ENCODE data around the gene PRMT7.

The PRMT7 gene

DNA sequence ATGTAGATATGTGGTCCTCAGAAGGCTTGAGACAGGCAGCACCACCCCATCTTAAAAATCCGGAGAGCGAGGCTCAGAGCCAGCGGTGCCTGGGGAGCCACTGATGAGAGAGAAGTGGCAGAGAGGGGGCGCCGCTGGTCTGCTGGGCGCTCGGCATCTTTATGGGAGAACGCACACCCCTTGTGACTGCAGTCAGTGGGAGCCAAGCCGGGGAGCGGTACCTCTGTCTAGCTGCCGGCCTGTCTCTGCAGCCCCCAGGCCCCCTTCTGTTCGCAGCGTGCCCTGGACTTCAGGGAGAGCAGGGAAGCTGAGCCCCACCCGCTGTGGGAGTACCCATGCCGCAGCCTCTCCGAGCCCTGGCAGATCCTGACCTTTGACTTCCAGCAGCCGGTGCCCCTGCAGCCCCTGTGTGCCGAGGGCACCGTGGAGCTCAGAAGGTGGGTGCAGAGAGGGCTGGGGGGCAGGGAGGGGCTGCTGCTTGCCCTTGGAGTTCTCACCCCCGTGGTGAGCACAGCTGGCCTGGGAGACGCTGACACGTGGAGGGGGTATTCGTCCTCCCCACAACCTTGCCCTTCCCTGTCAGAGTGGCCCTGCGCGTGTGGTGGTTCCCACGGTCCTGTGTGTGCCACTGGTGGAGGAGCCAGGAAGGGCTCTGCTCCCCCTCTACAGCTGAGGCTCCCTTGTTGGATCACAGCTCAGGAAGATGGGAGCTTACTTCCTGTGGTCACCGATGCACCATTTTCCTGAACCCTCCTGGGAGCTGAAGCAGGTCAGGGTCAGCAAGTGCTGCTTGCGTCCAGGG, 44.8 kb downstream of the PRMT7 start:
- no peaks in the 10 kb centered on the region for H3K4me1 ChIP-seq (ENCODE audit: control insufficient read depth, low read depth, low read length)
- H3K27ac ChIP-seq (ENCODE audit: low read length): no peak overlapping the region
- no peak overlapping the region for H3K4me3 ChIP-seq (ENCODE audit: low read length)
- H3K9ac ChIP-seq (ENCODE audit: low read length): no peak overlapping the region
- H3K36me3 ChIP-seq (ENCODE audit: control insufficient read depth, low read depth, low read length): peaks cover 39% of the 10 kb centered on the region
- no peaks in the 10 kb centered on the region for H3K27me3 ChIP-seq (ENCODE audit: control insufficient read depth, insufficient read depth, low read length)
- no peaks in the 10 kb centered on the region for H3K9me3 ChIP-seq (ENCODE audit: control insufficient read depth, low read depth, low read length)

DNA sequence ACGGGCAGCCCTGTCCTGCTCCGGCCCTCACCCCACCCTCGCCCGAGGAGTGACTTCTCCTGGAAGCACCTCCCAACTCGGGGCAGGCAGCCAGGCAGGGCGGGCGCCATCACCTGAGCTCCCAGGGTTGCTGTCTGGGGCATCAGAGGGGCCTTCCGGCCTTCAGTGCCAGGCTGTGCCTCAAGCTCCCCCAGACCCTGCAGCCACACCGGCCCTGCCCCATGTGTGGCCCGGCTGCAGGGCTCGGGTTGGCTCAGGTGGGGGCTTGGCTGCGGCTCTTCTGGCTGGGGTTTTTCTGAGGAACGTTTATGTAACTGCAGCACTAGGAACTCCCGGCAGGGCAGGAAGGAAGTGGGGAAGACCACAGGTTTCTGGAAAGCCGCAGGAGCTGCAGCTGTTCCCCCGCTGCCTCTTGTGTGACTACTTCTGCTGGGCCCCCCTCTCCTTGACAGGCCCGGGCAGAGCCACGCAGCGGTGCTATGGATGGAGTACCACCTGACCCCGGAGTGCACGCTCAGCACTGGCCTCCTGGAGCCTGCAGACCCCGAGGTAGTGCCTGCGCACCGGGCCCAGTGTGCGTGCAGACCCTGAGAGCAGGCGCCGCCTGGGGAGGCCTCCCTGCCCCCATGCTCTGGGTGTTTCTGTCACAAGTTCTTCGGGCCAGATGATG, 45.6 kb downstream of the PRMT7 start:
- H3K36me3 ChIP-seq (ENCODE audit: control insufficient read depth, low read depth, low read length): peaks cover 39% of the 10 kb centered on the region
- H3K4me1 ChIP-seq (ENCODE audit: control insufficient read depth, low read depth, low read length): no peaks in the 10 kb centered on the region
- no peaks in the 10 kb centered on the region for H3K9me3 ChIP-seq (ENCODE audit: control insufficient read depth, low read depth, low read length)
- H3K27me3 ChIP-seq (ENCODE audit: control insufficient read depth, insufficient read depth, low read length): no peaks in the 10 kb centered on the region
- no peak overlapping the region for H3K27ac ChIP-seq (ENCODE audit: low read length)
- no peak overlapping the region for H3K9ac ChIP-seq (ENCODE audit: low read length)
- H3K4me3 ChIP-seq (ENCODE audit: low read length): no peak overlapping the region

DNA sequence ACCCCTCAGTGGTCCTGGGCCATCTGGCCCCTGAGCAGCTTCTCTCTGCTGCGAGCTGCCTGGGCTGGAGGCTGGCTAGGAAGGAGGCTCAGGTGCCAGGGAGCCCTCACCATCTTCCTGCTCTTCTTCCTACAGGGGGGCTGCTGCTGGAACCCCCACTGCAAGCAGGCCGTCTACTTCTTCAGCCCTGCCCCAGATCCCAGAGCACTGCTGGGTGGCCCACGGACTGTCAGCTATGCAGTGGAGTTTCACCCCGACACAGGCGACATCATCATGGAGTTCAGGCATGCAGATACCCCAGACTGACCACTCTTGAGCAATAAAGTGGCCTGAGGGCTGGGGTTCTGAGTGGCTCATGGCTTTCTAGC, 46.1 kb downstream of the PRMT7 start:
- no peaks in the 10 kb centered on the region for H3K4me1 ChIP-seq (ENCODE audit: control insufficient read depth, low read depth, low read length)
- no peak overlapping the region for H3K9ac ChIP-seq (ENCODE audit: low read length)
- no peaks in the 10 kb centered on the region for H3K27me3 ChIP-seq (ENCODE audit: control insufficient read depth, insufficient read depth, low read length)
- H3K36me3 ChIP-seq (ENCODE audit: control insufficient read depth, low read depth, low read length): peaks cover 39% of the 10 kb centered on the region
- H3K27ac ChIP-seq (ENCODE audit: low read length): no peak overlapping the region
- H3K4me3 ChIP-seq (ENCODE audit: low read length): no peak overlapping the region
- H3K9me3 ChIP-seq (ENCODE audit: control insufficient read depth, low read depth, low read length): no peaks in the 10 kb centered on the region

DNA sequence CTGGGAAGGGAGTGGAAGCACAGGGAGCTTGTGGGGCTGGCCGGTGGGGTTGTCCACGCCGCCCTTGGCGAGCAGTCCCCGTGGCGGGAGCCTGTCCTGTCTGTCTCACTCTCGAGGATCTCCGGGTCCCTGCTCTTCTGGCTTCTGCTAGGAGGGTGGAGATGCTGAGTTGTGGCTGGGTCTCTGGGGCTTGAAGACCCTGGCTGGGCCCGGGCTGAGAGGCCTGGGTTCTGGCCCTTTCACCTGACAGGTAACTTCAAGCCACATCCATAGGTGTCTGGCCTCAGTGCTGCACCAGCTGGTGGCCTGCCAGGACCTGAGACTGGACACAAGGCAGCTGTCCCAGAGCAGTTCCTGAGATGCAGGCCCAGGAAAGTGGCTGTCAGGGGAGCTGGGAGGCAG, 46.7 kb downstream of the PRMT7 start:
- no peak overlapping the region for H3K27ac ChIP-seq (ENCODE audit: low read length)
- no peaks in the 10 kb centered on the region for H3K9me3 ChIP-seq (ENCODE audit: control insufficient read depth, low read depth, low read length)

DNA sequence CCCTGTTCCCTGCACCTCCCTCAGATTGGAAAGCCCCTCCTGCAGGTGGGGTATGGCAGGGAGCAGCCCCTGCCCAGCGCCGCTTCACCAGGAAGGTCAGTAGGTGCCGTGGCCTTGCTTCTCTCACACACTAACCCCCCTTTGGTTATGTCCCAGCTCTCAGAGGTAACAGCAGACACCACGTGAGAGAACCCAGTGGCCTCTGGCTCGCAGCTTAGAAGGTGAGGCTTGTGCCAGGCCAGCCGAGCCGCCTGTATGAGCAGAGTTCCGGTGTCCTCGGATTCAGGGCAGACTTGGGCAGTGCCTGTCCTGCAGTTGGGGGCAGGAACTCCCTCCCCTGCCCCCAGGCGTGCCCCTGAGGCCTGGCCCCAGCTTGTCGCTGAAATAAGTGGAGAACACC, 47.1 kb downstream of the PRMT7 start:
- Histone ChIP-seq H3K36me3 (ENCODE audit: control insufficient read depth, low read depth, low read length) (peaks cover 37% of the 10 kb centered on the region), H3K4me3 (ENCODE audit: low read length) (no peak overlapping the region), H3K9ac (ENCODE audit: low read length) (no peak overlapping the region), H3K27ac (ENCODE audit: low read length) (no peak overlapping the region), H3K27me3 (ENCODE audit: control insufficient read depth, insufficient read depth, low read length) (no peaks in the 10 kb centered on the region), H3K4me1 (ENCODE audit: control insufficient read depth, low read depth, low read length) (no peaks in the 10 kb centered on the region), H3K9me3 (ENCODE audit: control insufficient read depth, low read depth, low read length) (no peaks in the 10 kb centered on the region)

More for the DNA sequence above, 46.7 kb downstream of the PRMT7 start:
- H3K27me3 ChIP-seq (ENCODE audit: control insufficient read depth, insufficient read depth, low read length): no peaks in the 10 kb centered on the region
- H3K9ac ChIP-seq (ENCODE audit: low read length): no peak overlapping the region
- H3K4me3 ChIP-seq (ENCODE audit: low read length): no peak overlapping the region
- H3K36me3 ChIP-seq (ENCODE audit: control insufficient read depth, low read depth, low read length): peaks cover 39% of the 10 kb centered on the region
- no peaks in the 10 kb centered on the region for H3K4me1 ChIP-seq (ENCODE audit: control insufficient read depth, low read depth, low read length)

DNA sequence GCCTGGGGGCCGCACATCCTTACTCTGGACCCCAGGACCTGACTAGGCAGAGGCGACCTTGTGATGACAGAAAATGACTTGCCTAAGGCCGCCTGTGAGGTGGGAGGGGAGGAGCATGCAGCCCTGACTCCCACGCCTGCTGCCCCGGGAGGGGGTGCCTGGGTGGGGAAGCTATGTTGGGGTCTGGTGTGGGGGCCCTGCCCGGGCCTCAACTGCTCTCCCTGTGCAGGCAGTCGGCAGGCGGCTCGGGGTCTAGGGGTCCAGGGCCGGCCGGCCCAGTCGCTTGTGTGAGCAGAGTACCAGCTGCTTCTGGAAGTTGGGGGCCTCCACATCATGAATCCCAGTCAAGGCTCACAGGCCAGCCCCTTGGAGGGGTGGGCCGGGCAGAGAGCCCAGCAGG, 48.1 kb downstream of the PRMT7 start:
- Histone ChIP-seq H3K4me1 (ENCODE audit: control insufficient read depth, low read depth, low read length) (no peaks in the 10 kb centered on the region), H3K27ac (ENCODE audit: low read length) (no peak overlapping the region), H3K9me3 (ENCODE audit: control insufficient read depth, low read depth, low read length) (no peaks in the 10 kb centered on the region), H3K36me3 (ENCODE audit: control insufficient read depth, low read depth, low read length) (peaks cover 26% of the 10 kb centered on the region), H3K4me3 (ENCODE audit: low read length) (no peak overlapping the region), H3K27me3 (ENCODE audit: control insufficient read depth, insufficient read depth, low read length) (no peaks in the 10 kb centered on the region), H3K9ac (ENCODE audit: low read length) (no peak overlapping the region)

DNA sequence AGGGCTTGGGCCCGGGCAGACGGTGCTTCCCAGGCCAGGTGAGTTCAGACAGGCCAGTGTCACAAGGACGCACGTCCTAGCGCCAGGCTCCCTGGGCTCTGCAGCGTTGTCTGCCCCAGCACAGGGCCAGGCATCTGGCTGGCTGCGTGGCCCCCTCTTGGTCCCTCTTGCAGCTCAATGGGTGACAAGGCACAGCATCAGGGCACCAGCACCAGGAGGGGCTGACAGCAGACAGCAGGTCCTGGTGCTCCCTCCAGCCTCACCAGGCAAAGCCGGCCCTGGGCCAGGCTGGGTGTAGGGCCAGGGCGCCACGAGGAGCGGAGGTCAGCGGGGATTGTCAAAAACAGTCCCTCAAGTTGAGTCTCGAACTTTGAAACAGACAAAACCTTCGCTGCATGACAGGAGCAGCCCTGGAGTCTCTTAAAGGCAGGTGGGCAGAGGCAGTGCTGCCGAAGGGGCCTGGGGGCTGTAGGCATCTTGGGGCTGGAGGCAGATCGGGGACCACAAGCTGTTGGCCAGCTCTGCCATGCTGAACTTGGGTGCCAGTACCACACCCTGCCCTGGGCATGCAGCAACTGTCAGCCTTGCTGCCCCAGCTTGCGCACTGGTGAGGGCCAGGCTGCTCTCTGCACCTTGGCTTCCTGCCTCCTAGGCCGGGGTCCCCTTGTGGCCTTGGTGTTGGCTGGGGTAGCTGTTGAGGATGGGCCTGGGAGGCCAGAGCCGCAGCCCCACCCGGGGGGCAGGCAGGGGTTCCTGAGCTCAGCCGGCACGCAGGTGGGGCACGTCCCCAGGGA, 48.8 kb downstream of the PRMT7 start:
- Histone ChIP-seq H3K4me1 (ENCODE audit: control insufficient read depth, low read depth, low read length) (no peaks in the 10 kb centered on the region), H3K36me3 (ENCODE audit: control insufficient read depth, low read depth, low read length) (peaks cover 25% of the 10 kb centered on the region), H3K27me3 (ENCODE audit: control insufficient read depth, insufficient read depth, low read length) (no peaks in the 10 kb centered on the region), H3K9me3 (ENCODE audit: control insufficient read depth, low read depth, low read length) (no peaks in the 10 kb centered on the region), H3K4me3 (ENCODE audit: low read length) (no peak overlapping the region), H3K9ac (ENCODE audit: low read length) (no peak overlapping the region), H3K27ac (ENCODE audit: low read length) (no peak overlapping the region)

DNA sequence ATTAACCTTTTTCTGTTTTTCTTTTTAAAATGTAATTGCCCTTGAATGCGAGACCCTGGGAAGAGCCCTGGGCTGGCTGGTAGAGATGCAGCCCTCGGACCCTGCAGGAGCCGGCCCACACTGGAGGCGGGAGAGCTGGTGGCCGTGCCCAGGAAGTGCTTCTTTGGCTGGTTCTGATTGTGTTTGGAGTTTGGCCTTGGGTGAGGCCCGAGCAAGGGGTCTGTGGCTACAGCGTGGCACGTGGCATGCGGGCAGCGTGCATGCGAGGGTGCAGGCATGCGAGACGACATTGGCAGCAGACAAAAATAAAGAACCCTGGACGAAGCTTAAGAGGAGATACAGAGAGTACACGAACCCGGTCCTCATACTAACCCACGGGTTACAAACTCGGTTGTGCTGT, 49.7 kb downstream of the PRMT7 start:
- Histone ChIP-seq H3K36me3 (ENCODE audit: control insufficient read depth, low read depth, low read length) (peaks cover 25% of the 10 kb centered on the region), H3K27me3 (ENCODE audit: control insufficient read depth, insufficient read depth, low read length) (no peaks in the 10 kb centered on the region), H3K9ac (ENCODE audit: low read length) (no peak overlapping the region), H3K4me1 (ENCODE audit: control insufficient read depth, low read depth, low read length) (no peaks in the 10 kb centered on the region), H3K4me3 (ENCODE audit: low read length) (no peak overlapping the region), H3K9me3 (ENCODE audit: control insufficient read depth, low read depth, low read length) (no peaks in the 10 kb centered on the region), H3K27ac (ENCODE audit: low read length) (no peak overlapping the region)

DNA sequence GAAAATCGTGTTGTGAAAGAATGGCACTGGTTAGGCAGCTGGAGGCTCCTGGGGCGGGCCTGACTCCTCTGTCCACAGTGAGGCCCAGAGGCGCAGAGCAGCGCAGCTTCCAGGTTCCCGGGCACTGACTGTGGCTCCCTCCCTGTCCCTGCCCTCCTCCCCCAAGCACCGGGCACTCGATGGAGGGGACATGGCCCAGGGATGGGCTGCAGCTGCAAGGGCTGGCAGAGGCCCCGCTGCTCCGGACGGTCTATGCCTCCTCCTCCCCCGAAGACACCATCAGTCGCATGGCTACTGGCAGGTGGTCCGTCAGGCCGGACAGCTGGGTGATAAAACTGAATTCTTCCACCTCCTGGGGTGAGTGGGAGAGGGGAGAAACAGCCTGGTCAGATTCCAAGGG, 50.1 kb downstream of the PRMT7 start:
- Histone ChIP-seq H3K9ac (ENCODE audit: low read length) (no peak overlapping the region), H3K36me3 (ENCODE audit: control insufficient read depth, low read depth, low read length) (peaks cover 23% of the 10 kb centered on the region), H3K4me1 (ENCODE audit: control insufficient read depth, low read depth, low read length) (no peaks in the 10 kb centered on the region), H3K27me3 (ENCODE audit: control insufficient read depth, insufficient read depth, low read length) (no peaks in the 10 kb centered on the region), H3K4me3 (ENCODE audit: low read length) (no peak overlapping the region), H3K27ac (ENCODE audit: low read length) (no peak overlapping the region), H3K9me3 (ENCODE audit: control insufficient read depth, low read depth, low read length) (no peaks in the 10 kb centered on the region)

DNA sequence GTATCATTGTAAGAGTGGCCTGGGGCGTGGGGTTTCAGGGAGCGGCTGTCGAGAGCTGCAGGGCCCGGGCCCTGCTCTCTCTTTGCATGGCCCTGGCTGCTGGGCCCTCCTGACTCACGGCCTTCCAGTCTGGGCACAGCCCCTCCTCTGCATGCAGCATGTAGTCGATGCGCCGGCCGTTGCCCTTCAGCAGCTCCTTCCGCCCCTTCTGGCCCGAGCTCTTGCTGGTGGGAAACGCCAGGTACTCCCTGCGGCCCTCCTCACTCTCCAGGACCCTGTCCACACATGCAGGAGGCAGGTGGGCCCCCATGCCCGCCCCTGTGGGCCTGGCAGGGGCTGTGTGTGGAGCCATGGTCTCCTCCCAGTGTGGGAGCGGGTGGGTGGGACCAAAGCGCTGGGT, 50.7 kb downstream of the PRMT7 start:
- Histone ChIP-seq H3K4me3 (ENCODE audit: low read length) (no peak overlapping the region), H3K27ac (ENCODE audit: low read length) (no peak overlapping the region), H3K9ac (ENCODE audit: low read length) (no peak overlapping the region), H3K4me1 (ENCODE audit: control insufficient read depth, low read depth, low read length) (no peaks in the 10 kb centered on the region), H3K36me3 (ENCODE audit: control insufficient read depth, low read depth, low read length) (peaks cover 18% of the 10 kb centered on the region), H3K27me3 (ENCODE audit: control insufficient read depth, insufficient read depth, low read length) (no peaks in the 10 kb centered on the region), H3K9me3 (ENCODE audit: control insufficient read depth, low read depth, low read length) (no peaks in the 10 kb centered on the region)

DNA sequence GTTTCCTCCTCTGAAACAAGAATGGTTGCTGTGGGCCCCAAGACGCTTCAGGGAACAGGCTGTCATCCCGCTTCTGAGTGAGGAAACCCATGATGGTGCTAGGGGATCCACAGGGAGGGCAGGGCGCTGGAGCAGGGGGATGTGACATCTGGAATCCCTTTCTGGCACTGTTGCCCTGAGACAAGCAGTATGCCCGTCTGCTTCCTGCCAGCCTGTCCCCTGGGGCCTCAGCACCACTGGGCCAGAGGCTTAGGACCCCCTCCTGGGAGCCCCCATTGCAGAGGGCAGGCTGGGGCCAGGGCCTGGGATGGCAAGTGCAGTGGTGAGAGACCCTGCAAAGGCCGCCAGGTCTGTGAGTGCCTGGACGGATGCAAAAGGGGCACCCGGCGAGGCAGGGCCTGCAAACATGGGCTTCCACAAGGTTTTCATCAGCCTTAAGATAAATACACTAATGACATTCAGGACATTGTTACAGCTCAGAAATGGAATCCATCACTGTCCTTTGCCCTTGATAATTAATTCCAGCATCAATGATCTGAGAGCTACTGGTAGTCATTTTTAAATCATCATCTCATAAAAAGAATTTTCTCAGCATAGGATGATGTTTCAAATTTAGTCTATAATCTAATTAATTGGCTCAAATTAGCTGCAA, 51.6 kb downstream of the PRMT7 start:
- Histone ChIP-seq H3K27me3 (ENCODE audit: control insufficient read depth, insufficient read depth, low read length) (no peaks in the 10 kb centered on the region), H3K4me3 (ENCODE audit: low read length) (no peak overlapping the region), H3K36me3 (ENCODE audit: control insufficient read depth, low read depth, low read length) (peaks cover 9% of the 10 kb centered on the region), H3K9ac (ENCODE audit: low read length) (no peak overlapping the region), H3K4me1 (ENCODE audit: control insufficient read depth, low read depth, low read length) (no peaks in the 10 kb centered on the region), H3K27ac (ENCODE audit: low read length) (no peak overlapping the region), H3K9me3 (ENCODE audit: control insufficient read depth, low read depth, low read length) (no peaks in the 10 kb centered on the region)

All from iPS-18a (cell line).